GM19193 (cell line): ENCODE data around the gene SPTB.

Experiments used
- POLR2A ChIP-seq: IDR thresholded peaks from 4 replicates; pipeline ENCODE4 v1.6.1; 2011; ENCODE audit not compliant: insufficient read depth, insufficient read length; ENCODE audit errors: extremely low read depth

SPTB gene

DNA sequence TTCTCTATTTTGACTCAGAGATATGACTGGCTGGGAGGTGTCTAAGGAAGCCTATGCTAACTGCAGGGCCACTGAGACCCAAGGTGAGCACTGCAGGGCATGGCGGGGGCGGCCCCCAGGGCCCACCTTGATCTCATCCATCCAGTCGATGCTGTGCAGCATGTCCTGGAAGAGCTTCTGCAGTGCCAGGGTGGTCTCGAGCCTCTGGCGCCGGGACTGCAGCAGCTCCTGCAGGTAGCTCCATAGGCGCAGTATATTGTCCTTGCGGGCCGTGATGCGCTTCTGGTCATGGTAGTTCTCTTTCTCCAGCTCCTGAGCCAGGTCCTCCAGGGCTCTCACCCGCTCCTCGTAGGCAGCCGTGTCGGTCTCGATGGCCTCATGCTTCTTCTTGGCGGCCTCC is 84.5 kb downstream of the SPTB start:
- no peak for TF ChIP-seq POLR2A

DNA sequence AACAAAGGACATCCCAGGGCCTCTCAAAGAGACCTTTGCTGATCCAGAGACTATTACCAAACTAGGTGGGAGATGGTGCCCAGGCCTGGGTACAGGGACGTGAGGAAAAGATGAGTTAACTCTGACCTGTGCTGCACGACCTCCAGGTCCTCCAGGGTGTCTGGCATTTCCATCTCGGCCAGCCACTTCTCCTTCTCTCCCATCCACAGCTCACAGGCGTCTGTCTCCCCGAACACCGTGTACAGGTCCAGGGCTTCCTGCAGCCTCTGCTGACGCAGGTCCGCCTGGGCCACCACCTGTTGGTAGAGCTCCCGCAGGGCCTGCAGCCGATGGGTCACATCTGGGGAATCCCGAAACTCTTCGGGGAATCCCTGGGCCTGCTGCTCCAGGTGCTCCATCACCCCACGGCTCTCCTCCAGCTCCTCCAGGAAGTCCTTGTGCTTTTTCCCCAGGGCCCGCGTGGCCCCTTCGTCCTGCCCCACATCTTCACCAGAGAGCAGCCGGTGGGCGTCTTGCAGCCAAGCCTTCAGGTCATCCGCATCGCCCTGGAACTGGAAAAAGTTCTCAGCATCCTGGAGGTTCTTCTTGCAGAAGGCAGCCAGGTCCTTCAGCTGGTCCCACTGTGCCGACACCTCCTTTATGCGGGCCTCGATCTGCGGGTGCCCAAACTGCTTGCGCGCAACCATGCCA is 86.7 kb downstream of the SPTB start:
- no peak for TF ChIP-seq POLR2A

DNA sequence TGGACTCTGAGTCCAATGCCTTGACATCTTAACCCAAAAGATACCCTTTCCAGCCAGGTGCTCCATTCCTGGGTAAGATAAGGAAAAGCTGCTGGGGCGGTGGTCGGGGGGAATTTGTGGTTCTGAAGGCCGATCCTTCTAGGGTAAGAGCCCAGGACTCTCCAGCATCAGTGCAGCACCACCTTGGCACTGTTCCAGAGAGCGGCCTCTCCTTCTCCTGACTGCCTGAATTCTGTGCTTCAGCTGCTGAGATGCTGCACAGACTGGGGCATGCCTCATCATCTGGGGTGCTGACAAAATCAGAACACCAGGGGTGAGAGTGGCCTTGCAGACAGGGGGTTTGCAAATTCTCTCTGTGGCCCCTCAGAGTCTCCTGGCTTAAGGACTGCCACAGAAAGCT is 87.5 kb downstream of the SPTB start:
- no peak for TF ChIP-seq POLR2A

DNA sequence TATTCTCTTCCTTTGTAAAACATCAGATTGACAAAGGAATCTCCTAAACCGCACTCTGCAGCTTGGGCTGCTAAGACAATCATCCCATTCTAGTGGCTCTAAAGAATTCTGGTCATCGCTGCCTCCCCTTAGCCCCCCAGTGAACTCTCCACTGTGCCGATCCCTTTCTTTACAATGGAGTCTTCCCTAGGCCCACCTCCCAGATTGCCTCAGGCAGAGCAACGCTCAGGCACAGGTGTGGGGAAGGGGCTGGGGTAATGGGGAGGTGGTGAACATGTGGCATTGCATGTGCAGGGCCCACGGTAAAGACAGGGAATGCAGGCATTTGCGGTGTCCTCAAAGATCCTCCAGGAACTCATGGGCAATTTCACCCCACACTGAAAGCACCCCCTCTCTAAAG is 89.2 kb downstream of the SPTB start:
- no peak for TF ChIP-seq POLR2A

DNA sequence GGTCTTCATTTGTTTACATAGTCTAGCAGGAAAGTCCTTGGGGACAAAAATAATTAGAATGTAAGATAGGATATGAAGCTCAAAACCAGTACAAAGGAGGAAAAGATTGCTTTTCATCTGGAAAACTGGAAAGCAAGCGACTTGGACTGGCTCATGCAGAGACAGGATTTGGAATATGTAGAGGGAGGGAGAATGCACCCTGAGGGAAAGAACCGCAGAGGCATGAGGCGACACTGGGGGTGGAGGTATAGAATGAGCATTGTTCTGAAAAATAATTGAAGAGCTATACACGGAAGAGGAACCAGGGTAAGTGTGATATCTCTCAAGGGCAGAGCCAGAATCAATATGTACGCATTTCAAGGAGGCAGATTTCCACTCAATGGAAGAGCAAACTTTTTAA is 90.0 kb downstream of the SPTB start:
- no peak for TF ChIP-seq POLR2A

DNA sequence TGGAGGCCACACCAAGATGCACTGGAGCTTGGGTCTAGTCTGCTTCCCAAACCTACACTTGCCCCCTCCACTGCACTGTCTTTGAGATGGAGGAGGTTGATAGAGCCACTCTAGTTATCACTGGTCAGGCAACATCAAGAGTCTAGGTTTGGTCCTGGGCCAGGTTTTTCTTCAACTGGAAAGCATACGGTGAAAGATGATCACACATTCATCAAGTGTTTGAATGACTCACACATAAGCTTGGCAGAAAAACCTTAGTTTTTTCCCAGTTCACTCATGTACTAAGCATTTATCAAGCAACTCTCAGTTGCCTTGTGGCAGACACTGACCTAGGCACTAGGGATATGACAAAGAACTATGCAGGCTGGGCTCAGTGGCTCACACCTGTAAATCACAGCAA is 91.0 kb downstream of the SPTB start:
- TF ChIP-seq POLR2A, result no peak

DNA sequence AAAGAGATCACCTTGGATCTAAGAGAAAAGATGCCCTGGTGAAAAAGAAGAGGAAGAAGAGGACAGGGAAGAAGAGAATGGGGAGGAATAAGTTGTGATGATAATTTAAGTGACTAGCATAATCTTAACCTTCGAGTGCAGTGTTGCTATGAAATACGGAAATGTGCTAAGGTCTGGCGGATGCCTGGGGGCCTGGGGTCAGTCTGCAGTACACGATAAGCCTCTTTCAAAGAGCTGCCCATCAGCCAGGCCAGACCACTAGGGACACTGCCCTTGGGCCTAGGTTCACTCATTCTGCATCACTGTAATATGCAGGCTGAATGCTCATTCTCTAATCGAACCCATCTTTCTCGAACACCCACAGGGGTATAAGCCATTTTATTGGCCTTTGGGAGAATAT is 92.1 kb downstream of the SPTB start:
- no peak for TF ChIP-seq POLR2A

DNA sequence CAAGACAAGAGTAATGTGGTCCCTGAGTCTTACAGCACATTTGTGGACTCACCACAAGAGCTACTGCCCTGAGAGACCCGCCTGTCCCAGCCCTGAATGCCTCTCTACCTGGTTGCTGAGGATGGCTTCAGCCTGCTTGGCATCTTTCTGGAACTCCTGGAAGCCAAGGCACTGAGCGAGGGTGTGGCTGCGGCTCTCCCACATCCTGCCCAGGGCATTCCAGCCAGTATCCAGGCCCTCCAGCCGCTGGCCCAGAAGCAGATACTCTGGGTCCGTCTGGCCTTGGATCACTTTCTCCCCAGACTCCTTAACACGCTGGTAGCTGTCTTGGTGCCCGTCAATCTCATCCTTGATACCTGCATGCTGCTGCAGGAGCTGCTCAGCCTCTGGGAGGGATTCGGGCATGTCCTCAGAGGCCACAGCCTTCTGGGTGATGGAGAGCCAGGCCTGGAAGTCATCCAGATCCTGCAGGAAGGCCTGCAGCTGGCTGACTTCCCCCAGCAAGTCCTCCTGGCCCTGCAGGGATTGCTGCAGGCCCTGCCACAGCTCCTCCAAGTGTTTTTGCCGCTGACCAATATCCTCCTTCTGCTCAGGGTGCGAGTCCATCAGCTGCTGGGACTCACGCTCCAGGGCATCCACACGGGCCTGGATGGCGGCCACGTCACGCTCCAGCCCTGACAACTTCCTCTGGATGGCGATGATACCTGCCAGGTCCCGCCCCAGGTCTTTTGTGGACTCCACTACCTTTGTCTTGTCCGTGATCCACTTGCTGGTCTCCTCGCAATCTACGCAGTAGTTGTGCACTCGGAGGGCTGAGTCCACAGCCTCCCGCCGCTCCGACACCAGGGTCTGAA is 93.2 kb downstream of the SPTB start:
- no peak for TF ChIP-seq POLR2A

DNA sequence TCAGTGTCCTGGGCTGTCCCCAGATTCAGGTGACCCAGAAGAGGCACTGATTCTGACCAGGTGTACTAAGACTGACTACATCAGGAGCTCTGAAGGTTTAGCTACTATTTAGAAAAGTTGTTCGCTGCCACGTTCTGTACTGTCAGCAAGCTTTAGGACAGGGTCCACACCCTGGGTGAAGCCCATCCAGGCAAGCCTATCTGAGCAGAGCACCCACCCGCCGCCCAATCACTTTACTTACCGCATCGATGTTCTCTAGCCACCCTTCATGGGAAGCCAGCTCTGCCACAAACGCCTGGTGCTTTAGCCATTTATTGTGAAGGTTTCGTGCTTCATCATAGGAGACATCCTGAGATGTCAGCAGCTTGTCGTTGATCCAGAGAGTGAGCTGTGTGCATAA is 95.7 kb downstream of the SPTB start:
- no peak for TF ChIP-seq POLR2A

DNA sequence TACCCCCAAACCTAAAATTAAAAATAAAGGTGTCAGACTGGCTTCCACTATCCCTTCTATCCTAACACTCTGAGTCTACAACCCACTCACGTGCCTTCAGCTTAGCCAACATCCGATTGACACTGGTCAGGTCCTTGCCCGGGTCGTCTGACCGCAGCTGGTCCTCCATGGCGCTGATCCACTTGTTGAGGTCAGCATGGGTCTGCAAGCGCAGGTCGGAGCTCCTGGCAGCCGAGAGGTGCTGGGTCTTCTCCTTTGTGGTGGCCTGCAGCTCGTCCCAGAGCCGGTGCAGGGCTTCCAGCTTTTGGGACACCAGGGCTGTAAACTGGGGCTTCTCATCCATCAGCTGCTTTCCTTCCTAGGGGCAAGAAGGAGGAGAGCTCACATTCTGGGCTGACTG is 97.5 kb downstream of the SPTB start:
- TF ChIP-seq POLR2A, result no peak

DNA sequence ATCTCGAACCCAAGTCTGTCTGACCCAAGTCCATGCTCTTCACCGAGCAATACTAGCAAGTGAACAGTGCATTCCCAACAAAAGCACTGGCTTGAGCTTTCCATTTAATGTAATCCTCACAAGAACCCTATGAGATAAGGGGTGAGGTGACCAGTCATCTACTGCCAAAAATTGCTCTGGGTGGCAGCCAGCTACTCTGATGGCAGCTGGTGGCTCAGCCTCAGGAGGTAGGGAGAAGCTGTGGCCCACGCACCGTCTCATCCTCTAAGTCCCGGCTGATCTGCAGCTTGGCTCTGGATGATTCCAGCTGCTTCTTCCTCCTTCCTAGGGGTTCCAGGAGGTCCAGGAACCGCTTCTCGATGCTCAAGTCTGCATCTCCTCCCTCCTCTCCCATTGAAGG is 100.2 kb downstream of the SPTB start:
- TF ChIP-seq POLR2A, result no peak

DNA sequence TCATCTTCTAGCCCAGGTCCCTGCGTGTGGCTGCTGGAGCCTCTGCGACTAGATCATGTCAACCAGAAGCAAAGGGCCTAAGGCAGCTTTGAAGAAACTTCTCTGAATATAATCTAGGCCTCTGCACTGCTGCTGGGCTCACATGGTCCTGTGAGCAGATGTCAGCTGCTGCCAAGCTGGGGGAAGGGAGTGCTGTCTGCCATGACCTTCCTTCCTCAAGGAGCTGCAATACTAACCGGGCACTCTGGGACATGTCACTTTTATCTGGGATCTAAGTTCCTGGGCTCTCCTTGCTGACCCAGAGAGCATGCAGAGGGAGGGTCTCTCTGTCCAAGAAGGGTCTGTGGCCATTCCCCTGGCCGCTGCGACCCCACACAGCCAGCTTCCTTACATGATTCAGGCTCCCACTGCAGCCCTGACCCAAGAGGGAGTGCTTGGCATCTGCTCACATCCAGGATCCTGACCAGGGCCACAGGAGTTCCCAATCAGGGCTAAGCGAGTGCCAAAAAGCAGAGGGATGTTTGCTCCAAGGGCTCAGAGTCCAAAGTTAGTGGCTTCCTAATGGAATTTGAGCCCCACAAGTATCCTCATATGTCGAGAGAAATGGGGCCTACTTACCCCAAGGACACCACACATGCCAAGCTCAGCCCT is 101.5 kb downstream of the SPTB start:
- no peak for TF ChIP-seq POLR2A

DNA sequence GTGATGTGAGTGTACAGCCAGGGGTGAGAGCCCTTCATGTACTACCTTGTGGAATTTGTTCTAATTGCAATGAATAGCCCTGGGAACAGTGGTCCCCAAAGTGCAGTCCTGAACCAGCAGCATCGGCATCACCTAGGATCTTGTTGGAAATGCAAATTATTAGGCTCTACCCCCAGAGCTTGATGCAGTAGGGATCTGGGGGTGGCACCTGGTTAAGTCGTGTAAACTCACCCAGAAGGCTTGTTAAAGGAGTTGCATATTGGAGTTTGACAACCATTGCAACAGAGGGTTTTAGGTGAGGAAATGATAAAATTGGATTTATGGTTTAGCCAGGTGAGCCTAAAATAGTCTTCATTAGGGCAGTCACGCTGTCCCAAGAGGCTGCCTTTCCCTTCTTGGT is 102.2 kb downstream of the SPTB start:
- TF ChIP-seq POLR2A, result no peak

DNA sequence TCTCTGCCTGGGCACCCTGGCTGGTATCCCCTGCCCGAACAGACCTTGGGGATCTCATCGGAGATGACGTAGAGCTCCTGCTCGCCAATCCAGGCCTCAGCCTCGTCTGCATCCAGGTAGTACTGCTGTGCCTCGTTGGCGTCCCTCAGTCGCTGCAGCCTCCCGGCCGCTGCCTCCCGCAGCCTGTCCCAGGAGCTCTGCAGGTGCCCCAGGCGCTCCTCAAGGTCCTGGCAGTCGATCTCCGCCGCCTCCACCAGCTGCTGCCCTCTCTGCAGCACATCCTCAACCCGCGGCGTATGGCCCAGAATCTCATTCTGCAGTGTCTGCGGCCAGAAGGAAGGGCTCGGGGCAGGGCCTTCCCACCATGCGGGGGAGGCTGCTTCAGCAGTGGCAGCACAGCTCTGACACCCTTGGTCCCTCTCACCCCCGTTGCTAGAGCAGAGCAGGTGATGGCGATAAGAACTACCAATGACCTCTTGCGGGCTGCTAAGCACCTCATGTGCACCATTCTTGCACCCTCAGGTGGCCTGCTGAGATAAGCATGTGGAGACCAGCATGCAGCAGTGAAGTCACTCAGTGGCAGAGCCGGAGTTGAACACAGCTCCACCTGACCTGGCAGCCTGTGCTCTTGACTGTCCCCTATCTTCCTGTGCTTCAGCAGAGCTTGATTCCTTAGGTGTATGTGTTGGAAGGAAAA is 104.5 kb downstream of the SPTB start:
- no peak for TF ChIP-seq POLR2A

DNA sequence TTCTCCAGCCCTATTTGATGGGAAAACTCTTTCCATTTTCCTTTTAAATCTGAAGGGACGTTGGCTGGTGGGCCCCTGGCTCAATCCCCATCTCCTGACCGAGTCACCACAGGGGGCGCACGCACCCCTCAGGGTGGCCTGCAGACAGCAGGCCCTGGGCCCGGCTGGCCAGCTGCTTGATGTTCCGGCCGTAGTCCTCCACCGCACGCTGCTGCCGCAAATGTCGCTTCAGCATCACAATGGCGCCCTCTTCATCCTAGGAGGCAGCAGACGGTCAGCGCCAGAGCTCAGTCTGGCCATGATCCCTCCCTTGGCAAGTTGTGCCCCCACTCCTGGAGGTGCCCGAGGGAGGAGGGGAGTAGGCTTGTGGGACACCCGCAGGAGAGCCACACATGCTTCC is 105.4 kb downstream of the SPTB start:
- no peak for TF ChIP-seq POLR2A
